HepG2 (cell line): Measurements from ENCODE around the gene SMIM31.

Source experiments
- ATF1 ChIP-seq: IDR thresholded peaks from 2 replicates; pipeline ENCODE4 v1.6.1; 2016; ENCODE audit warnings: mild to moderate bottlenecking, control low read depth
- CTCF ChIP-seq: sonication (generic); formaldehyde crosslinking; IDR thresholded peaks from 2 replicates; pipeline ENCODE4 v1.5.0; 2020; ENCODE audit warnings: mild to moderate bottlenecking, missing genetic modification reagents, moderate library complexity
- DNMT1 ChIP-seq: sonication (generic); formaldehyde crosslinking; IDR thresholded peaks from 2 replicates; pipeline ENCODE4 v1.5.1; 2020; ENCODE audit warnings: mild to moderate bottlenecking, missing genetic modification reagents
- DPF2 ChIP-seq: sonication (generic); formaldehyde crosslinking; IDR thresholded peaks from 2 replicates; pipeline ENCODE4 v1.4.0; 2020; ENCODE audit warnings: mild to moderate bottlenecking, low read depth, missing genetic modification reagents, borderline replicate concordance
- ELK4 ChIP-seq: sonication (generic); formaldehyde crosslinking; IDR thresholded peaks from 2 replicates; pipeline ENCODE4 v1.9.0; 2021; ENCODE audit warnings: missing genetic modification reagents, borderline replicate concordance
- HOXD1 ChIP-seq: sonication (generic); formaldehyde crosslinking; IDR thresholded peaks from 2 replicates; pipeline ENCODE4 v1.5.0; 2020; ENCODE audit warnings: missing genetic modification reagents
- JUNB ChIP-seq: sonication (generic); formaldehyde crosslinking; IDR thresholded peaks from 2 replicates; pipeline ENCODE4 v1.8.0; 2022; ENCODE audit warnings: missing genetic modification reagents, mild to moderate bottlenecking, borderline replicate concordance
- PTBP1 ChIP-seq: fragments of 200-400 bp; formaldehyde crosslinking; IDR thresholded peaks from 2 replicates; pipeline ENCODE4 v1.6.1; 2018; ENCODE audit warnings: low read length, low read depth; ENCODE audit not compliant: poor library complexity, severe bottlenecking
- ZNF280D ChIP-seq: sonication (generic); formaldehyde crosslinking; IDR thresholded peaks from 2 replicates; pipeline ENCODE4 v1.5.1; 2020; ENCODE audit warnings: mild to moderate bottlenecking, missing genetic modification reagents
- ZNF570 ChIP-seq: sonication (generic); formaldehyde crosslinking; IDR thresholded peaks from 2 replicates; pipeline ENCODE4 v1.4.0; 2020; ENCODE audit warnings: mild to moderate bottlenecking, missing genetic modification reagents, borderline replicate concordance
- ZNF720 ChIP-seq: sonication (generic); formaldehyde crosslinking; IDR thresholded peaks from 2 replicates; pipeline ENCODE4 v1.4.0; 2020; ENCODE audit warnings: missing genetic modification reagents
- ZNF737 ChIP-seq: sonication (generic); formaldehyde crosslinking; IDR thresholded peaks from 2 replicates; pipeline ENCODE4 v1.5.0; 2020; ENCODE audit warnings: missing genetic modification reagents, mild to moderate bottlenecking, borderline replicate concordance
- ZNF788 ChIP-seq: sonication (generic); formaldehyde crosslinking; IDR thresholded peaks from 2 replicates; pipeline ENCODE4 v1.5.0; 2020; ENCODE audit warnings: mild to moderate bottlenecking, missing genetic modification reagents, borderline replicate concordance

DNA sequence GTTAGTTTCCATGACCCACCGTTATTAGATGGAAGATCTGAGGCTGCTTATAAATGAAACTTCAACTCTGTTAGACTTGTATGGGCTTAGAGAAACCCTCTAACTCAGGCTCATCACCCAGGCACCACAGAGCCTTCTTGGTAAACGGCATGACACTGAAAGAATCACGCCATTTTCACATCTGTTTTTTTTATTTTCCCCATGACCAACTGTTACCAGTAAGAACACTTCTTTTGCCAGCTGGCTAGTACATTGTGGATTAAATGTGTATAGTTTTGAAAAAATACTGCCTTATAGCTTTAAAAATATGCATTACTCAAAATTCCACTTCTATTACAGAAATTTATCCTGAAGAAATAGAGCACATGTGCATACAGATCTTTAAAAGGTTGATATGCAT lies 75.0 kb downstream of the SMIM31 start:
- TF ChIP-seq HOXD1 (CRISPR knock-in tag) (no peak), JUNB (CRISPR knock-in tag) (no peak), CTCF (CRISPR knock-in tag) (no peak), ELK4 (CRISPR knock-in tag) (no peak), ZNF737 (no peak), ZNF570 (CRISPR knock-in tag) (no peak), DNMT1 (CRISPR knock-in tag) (no peak), ZNF280D (CRISPR knock-in tag) (no peak), ZNF788 (no peak), ATF1 (CRISPR knock-in tag) (no peak), DPF2 (no peak), PTBP1 (no peak), ZNF720 (CRISPR knock-in tag) (no peak)
